GM23338 (cell line): Measurements from ENCODE around the gene ART1. TPM values are rescaled to one million over a fixed set of nuclear protein-coding genes. Genes with fewer than 3 reads are reported as not detected.

Source experiments
- ATAC-seq: fragments of 200-7000 bp; cut with Tn5 transposase; 3 replicates; pipeline ENCODE4 v1.9.1; 2020
- DNase-seq: peaks from one replicate; pipeline ENCODE4 v3.0.0-alpha.2; 2015; ENCODE audit warnings: low spot score
- H2AFZ ChIP-seq: fragments of 200-600 bp; sonication (generic); 2 replicates; pipeline ENCODE4 v1.8.0; 2016; ENCODE audit warnings: antibody characterized with exemption, mild to moderate bottlenecking, moderate library complexity
- H3F3A ChIP-seq: fragments of 200-600 bp; sonication (generic); replicated peaks from 2 replicates; pipeline ENCODE4 v1.8.0; 2017; ENCODE audit warnings: antibody characterized with exemption, mixed run types, low read depth
- H3K27ac ChIP-seq: fragments of 200-600 bp; sonication (generic); 2 replicates; pipeline ENCODE4 v1.6.1; 2016; ENCODE audit warnings: low read depth
- H3K27me3 ChIP-seq: fragments of 200-600 bp; sonication (generic); 2 replicates; pipeline ENCODE4 v1.8.0; 2016; ENCODE audit warnings: mild to moderate bottlenecking, mixed run types, moderate library complexity; ENCODE audit not compliant: insufficient read depth
- H3K36me3 ChIP-seq: fragments of 200-600 bp; sonication (generic); 2 replicates; pipeline ENCODE4 v1.8.0; 2016; ENCODE audit warnings: mild to moderate bottlenecking; ENCODE audit not compliant: insufficient read depth
- H3K4me1 ChIP-seq: fragments of 200-600 bp; sonication (generic); 2 replicates; pipeline ENCODE4 v1.8.0; 2016; ENCODE audit warnings: mild to moderate bottlenecking, moderate library complexity; ENCODE audit not compliant: insufficient read depth
- H3K4me2 ChIP-seq: fragments of 200-600 bp; sonication (generic); 2 replicates; pipeline ENCODE4 v1.7.1; 2017; ENCODE audit warnings: mixed run types
- H3K4me3 ChIP-seq: fragments of 200-600 bp; sonication (generic); 2 replicates; pipeline ENCODE4 v1.6.1; 2016; ENCODE audit warnings: mixed run types
- H3K79me2 ChIP-seq: fragments of 200-600 bp; sonication (generic); replicated peaks from 2 replicates; pipeline ENCODE4 v1.8.0; 2017; ENCODE audit warnings: mild to moderate bottlenecking; ENCODE audit not compliant: insufficient read depth
- H3K9me2 ChIP-seq: fragments of 200-600 bp; sonication (generic); 2 replicates; pipeline ENCODE4 v1.8.0; 2017; ENCODE audit not compliant: insufficient read depth
- H4K20me1 ChIP-seq: fragments of 200-600 bp; sonication (generic); replicated peaks from 2 replicates; pipeline ENCODE4 v1.8.0; 2017; ENCODE audit warnings: mild to moderate bottlenecking; ENCODE audit not compliant: insufficient read depth
- H3K27ac Mint-ChIP-seq: 2 replicates; pipeline ENCODE4 v1.8.0; 2020; ENCODE audit warnings: inconsistent platforms, mild to moderate bottlenecking, moderate library complexity, mixed read lengths
- H3K27me3 Mint-ChIP-seq: 3 replicates; pipeline ENCODE4 v1.8.0; 2022; ENCODE audit warnings: low read depth, mild to moderate bottlenecking, moderate library complexity, mixed read lengths, inconsistent platforms; ENCODE audit not compliant: insufficient read depth, poor library complexity
- H3K36me3 Mint-ChIP-seq: 3 replicates; pipeline ENCODE4 v1.8.0; 2021; ENCODE audit warnings: low read depth, mild to moderate bottlenecking, inconsistent platforms, moderate library complexity, mixed read lengths
- H3K4me1 Mint-ChIP-seq: 3 replicates; pipeline ENCODE4 v1.8.0; 2020; ENCODE audit warnings: mild to moderate bottlenecking, inconsistent platforms, mixed read lengths
- H3K4me3 Mint-ChIP-seq: 3 replicates; pipeline ENCODE4 v1.8.0; 2021; ENCODE audit warnings: moderate library complexity, mild to moderate bottlenecking, inconsistent platforms, mixed read lengths
- H3K9me3 Mint-ChIP-seq: 3 replicates; pipeline ENCODE4 v1.8.0; 2020; ENCODE audit warnings: moderate library complexity, mild to moderate bottlenecking, inconsistent platforms, mixed read lengths
- CREB1 ChIP-seq: fragments of 250-450 bp; sonication (Bioruptor Pico); IDR thresholded peaks from 2 replicates; pipeline ENCODE4 v1.5.0; 2020; ENCODE audit warnings: low read depth, mild to moderate bottlenecking, moderate library complexity
- EZH2 ChIP-seq: fragments of 200-600 bp; sonication (generic); IDR thresholded peaks from one replicate; pipeline ENCODE4 v1.8.0; 2017; ENCODE audit warnings: antibody characterized with exemption, mild to moderate bottlenecking, low read depth; ENCODE audit not compliant: unreplicated experiment
- EZH2phosphoT487 ChIP-seq: fragments of 200-600 bp; sonication (generic); IDR thresholded peaks from one replicate; pipeline ENCODE4 v1.8.1; 2018; ENCODE audit warnings: antibody characterized with exemption; ENCODE audit not compliant: unreplicated experiment
- JUNB ChIP-seq: IDR thresholded peaks from one replicate; pipeline ENCODE4 v1.6.1; 2016; ENCODE audit warnings: antibody characterized with exemption; ENCODE audit not compliant: unreplicated experiment
- NANOG ChIP-seq: IDR thresholded peaks from 2 replicates; pipeline ENCODE4 v1.6.1; 2016; ENCODE audit warnings: antibody characterized with exemption, borderline replicate concordance
- POLR2AphosphoS5 ChIP-seq: IDR thresholded peaks from 2 replicates; pipeline ENCODE4 v1.6.1; 2016; ENCODE audit warnings: antibody characterized with exemption, low read depth
- STAT1 ChIP-seq: IDR thresholded peaks from one replicate; pipeline ENCODE4 v1.6.1; 2016; ENCODE audit warnings: antibody characterized with exemption; ENCODE audit not compliant: unreplicated experiment
- ZNF114 ChIP-seq: fragments of 250-450 bp; sonication (Bioruptor Pico); IDR thresholded peaks from 2 replicates; pipeline ENCODE4 v1.5.0; 2020; ENCODE audit warnings: mild to moderate bottlenecking, moderate library complexity
- ZNF331 ChIP-seq: fragments of 250-450 bp; sonication (Bioruptor Pico); IDR thresholded peaks from 2 replicates; pipeline ENCODE4 v1.5.0; 2020; ENCODE audit warnings: low read depth, mild to moderate bottlenecking, moderate library complexity
- polyA plus RNA-seq: library from polyadenylated mRNA; unstranded; fragments of >200 nt; fragmentation: Nextera tagmentation; extraction: Ambion mirVana; gene quantifications from 2 replicates; pipeline ENCODE4 v1.2.1, GENCODE V29; 2016
- total RNA-seq: library from RNA; depleted of rRNA; stranded (reverse); fragments of >200 nt; shearing (Covaris generic); gene quantifications from 2 replicates; pipeline ENCODE4 v1.2.3, GENCODE V29; 2014
- TF ChIP-seq, protein P1 (sequence below): fragments of 250-450 bp; sonication (Bioruptor Pico); IDR thresholded peaks from 2 replicates; pipeline ENCODE4 v1.5.0; 2020; ENCODE audit warnings: mild to moderate bottlenecking, moderate library complexity
- TF ChIP-seq, protein P2 (sequence below): IDR thresholded peaks from one replicate; pipeline ENCODE4 v1.6.1; 2018; ENCODE audit warnings: antibody characterized with exemption; ENCODE audit not compliant: unreplicated experiment
- TF ChIP-seq, protein P3 (sequence below), 2 experiments: fragments of 200-600 bp in 1 of 2; sonication (generic) in 1 of 2; conservative IDR thresholded peaks; 2 replicates each; pipeline versions ENCODE4 v1.5.1 to v1.6.1; 2016 to 2017; ENCODE audit warnings: antibody characterized with exemption in 2 of 2, low read depth in 2 of 2, mild to moderate bottlenecking in 2 of 2, moderate library complexity in 1 of 2
- TF ChIP-seq, protein P4 (sequence below): IDR thresholded peaks from 2 replicates; pipeline ENCODE4 v1.6.1; 2016; ENCODE audit warnings: antibody characterized with exemption

The ART1 gene
- total and polyA plus RNA-seq, 2 experiments from 2014 or later: not detected

DNA sequence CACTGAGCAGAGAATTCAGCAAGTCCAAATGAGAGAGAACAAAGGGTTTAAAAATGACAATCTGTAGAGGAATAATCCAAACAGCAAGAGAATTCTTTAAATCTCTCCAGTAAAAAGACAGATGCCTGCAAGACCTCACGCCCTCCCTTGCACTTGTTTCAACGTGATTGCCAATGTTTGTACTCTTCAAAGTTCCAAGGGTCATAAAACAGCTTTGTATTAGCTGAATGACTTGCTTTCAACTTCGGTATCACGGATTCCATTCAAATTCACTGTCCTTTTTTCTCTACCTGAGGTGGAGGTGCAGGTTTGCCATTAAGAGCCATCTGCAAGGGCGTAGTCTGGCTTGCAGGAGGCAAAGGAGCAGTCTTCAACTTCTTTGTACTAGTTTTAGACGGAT is 67.3 kb downstream of the ART1 start:
- Mint-ChIP-seq H3K4me3 (no peak overlapping the region), H3K36me3 (peaks cover 73% of the 10 kb centered on the region), H3K27me3 (peaks cover 3% of the 10 kb centered on the region), H3K9me3 (no peaks in the 10 kb centered on the region), H3K4me1 (peaks cover 27% of the 10 kb centered on the region), H3K27ac (peak overlapping the region; percentile 68)
- peaks cover 18% of the 10 kb centered on the region for H3K4me1 ChIP-seq
- H4K20me1 ChIP-seq: peaks cover 20% of the 10 kb centered on the region; the same call in 1 of the 2 replicates
- ATAC-seq (no peak; the same call in 2 of the 3 replicates), DNase-seq (no peak)
- no peak overlapping the region for H3K4me3 ChIP-seq
- peaks cover 22% of the 10 kb centered on the region; the same call in 1 of the 2 replicates for H3K79me2 ChIP-seq
- no peak overlapping the region for H2AFZ ChIP-seq
- TF ChIP-seq, protein P1, sequence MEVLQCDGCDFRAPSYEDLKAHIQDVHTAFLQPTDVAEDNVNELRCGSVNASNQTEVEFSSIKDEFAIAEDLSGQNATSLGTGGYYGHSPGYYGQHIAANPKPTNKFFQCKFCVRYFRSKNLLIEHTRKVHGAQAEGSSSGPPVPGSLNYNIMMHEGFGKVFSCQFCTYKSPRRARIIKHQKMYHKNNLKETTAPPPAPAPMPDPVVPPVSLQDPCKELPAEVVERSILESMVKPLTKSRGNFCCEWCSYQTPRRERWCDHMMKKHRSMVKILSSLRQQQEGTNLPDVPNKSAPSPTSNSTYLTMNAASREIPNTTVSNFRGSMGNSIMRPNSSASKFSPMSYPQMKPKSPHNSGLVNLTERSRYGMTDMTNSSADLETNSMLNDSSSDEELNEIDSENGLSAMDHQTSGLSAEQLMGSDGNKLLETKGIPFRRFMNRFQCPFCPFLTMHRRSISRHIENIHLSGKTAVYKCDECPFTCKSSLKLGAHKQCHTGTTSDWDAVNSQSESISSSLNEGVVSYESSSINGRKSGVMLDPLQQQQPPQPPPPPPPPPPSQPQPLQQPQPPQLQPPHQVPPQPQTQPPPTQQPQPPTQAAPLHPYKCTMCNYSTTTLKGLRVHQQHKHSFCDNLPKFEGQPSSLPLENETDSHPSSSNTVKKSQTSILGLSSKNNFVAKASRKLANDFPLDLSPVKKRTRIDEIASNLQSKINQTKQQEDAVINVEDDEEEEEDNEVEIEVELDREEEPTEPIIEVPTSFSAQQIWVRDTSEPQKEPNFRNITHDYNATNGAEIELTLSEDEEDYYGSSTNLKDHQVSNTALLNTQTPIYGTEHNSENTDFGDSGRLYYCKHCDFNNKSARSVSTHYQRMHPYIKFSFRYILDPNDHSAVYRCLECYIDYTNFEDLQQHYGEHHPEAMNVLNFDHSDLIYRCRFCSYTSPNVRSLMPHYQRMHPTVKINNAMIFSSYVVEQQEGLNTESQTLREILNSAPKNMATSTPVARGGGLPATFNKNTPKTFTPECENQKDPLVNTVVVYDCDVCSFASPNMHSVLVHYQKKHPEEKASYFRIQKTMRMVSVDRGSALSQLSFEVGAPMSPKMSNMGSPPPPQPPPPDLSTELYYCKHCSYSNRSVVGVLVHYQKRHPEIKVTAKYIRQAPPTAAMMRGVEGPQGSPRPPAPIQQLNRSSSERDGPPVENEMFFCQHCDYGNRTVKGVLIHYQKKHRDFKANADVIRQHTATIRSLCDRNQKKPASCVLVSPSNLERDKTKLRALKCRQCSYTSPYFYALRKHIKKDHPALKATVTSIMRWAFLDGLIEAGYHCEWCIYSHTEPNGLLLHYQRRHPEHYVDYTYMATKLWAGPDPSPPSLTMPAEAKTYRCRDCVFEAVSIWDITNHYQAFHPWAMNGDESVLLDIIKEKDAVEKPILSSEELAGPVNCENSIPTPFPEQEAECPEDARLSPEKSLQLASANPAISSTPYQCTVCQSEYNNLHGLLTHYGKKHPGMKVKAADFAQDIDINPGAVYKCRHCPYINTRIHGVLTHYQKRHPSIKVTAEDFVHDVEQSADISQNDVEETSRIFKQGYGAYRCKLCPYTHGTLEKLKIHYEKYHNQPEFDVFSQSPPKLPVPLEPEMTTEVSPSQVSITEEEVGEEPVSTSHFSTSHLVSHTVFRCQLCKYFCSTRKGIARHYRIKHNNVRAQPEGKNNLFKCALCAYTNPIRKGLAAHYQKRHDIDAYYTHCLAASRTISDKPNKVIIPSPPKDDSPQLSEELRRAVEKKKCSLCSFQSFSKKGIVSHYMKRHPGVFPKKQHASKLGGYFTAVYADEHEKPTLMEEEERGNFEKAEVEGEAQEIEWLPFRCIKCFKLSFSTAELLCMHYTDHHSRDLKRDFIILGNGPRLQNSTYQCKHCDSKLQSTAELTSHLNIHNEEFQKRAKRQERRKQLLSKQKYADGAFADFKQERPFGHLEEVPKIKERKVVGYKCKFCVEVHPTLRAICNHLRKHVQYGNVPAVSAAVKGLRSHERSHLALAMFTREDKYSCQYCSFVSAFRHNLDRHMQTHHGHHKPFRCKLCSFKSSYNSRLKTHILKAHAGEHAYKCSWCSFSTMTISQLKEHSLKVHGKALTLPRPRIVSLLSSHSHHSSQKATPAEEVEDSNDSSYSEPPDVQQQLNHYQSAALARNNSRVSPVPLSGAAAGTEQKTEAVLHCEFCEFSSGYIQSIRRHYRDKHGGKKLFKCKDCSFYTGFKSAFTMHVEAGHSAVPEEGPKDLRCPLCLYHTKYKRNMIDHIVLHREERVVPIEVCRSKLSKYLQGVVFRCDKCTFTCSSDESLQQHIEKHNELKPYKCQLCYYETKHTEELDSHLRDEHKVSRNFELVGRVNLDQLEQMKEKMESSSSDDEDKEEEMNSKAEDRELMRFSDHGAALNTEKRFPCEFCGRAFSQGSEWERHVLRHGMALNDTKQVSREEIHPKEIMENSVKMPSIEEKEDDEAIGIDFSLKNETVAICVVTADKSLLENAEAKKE (CRISPR knock-in tag): no peak
- TF ChIP-seq CREB1 (no peak), POLR2AphosphoS5 (no peak), ZNF331 (CRISPR knock-in tag) (no peak), EZH2phosphoT487 (no peak), ZNF114 (CRISPR knock-in tag) (no peak), STAT1 (no peak), EZH2 (no peak), NANOG (no peak), JUNB (no peak)
- TF ChIP-seq, protein P2, sequence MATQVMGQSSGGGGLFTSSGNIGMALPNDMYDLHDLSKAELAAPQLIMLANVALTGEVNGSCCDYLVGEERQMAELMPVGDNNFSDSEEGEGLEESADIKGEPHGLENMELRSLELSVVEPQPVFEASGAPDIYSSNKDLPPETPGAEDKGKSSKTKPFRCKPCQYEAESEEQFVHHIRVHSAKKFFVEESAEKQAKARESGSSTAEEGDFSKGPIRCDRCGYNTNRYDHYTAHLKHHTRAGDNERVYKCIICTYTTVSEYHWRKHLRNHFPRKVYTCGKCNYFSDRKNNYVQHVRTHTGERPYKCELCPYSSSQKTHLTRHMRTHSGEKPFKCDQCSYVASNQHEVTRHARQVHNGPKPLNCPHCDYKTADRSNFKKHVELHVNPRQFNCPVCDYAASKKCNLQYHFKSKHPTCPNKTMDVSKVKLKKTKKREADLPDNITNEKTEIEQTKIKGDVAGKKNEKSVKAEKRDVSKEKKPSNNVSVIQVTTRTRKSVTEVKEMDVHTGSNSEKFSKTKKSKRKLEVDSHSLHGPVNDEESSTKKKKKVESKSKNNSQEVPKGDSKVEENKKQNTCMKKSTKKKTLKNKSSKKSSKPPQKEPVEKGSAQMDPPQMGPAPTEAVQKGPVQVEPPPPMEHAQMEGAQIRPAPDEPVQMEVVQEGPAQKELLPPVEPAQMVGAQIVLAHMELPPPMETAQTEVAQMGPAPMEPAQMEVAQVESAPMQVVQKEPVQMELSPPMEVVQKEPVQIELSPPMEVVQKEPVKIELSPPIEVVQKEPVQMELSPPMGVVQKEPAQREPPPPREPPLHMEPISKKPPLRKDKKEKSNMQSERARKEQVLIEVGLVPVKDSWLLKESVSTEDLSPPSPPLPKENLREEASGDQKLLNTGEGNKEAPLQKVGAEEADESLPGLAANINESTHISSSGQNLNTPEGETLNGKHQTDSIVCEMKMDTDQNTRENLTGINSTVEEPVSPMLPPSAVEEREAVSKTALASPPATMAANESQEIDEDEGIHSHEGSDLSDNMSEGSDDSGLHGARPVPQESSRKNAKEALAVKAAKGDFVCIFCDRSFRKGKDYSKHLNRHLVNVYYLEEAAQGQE: no peak
- TF ChIP-seq, protein P3, sequence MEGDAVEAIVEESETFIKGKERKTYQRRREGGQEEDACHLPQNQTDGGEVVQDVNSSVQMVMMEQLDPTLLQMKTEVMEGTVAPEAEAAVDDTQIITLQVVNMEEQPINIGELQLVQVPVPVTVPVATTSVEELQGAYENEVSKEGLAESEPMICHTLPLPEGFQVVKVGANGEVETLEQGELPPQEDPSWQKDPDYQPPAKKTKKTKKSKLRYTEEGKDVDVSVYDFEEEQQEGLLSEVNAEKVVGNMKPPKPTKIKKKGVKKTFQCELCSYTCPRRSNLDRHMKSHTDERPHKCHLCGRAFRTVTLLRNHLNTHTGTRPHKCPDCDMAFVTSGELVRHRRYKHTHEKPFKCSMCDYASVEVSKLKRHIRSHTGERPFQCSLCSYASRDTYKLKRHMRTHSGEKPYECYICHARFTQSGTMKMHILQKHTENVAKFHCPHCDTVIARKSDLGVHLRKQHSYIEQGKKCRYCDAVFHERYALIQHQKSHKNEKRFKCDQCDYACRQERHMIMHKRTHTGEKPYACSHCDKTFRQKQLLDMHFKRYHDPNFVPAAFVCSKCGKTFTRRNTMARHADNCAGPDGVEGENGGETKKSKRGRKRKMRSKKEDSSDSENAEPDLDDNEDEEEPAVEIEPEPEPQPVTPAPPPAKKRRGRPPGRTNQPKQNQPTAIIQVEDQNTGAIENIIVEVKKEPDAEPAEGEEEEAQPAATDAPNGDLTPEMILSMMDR (conservative IDR thresholded peaks at IDR 0.05; ENCODE audit: low read depth in 2 of 2): no peak
- TF ChIP-seq, protein P4, sequence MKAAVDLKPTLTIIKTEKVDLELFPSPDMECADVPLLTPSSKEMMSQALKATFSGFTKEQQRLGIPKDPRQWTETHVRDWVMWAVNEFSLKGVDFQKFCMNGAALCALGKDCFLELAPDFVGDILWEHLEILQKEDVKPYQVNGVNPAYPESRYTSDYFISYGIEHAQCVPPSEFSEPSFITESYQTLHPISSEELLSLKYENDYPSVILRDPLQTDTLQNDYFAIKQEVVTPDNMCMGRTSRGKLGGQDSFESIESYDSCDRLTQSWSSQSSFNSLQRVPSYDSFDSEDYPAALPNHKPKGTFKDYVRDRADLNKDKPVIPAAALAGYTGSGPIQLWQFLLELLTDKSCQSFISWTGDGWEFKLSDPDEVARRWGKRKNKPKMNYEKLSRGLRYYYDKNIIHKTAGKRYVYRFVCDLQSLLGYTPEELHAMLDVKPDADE: no peak
- no peak overlapping the region for H3K4me2 ChIP-seq
- H3K9me2 ChIP-seq: no peaks in the 10 kb centered on the region
- 0 out of 2 replicates have a peak, but pooled peaks cover 3% of the 10 kb centered on the region for H3F3A ChIP-seq
- no peaks in the 10 kb centered on the region for H3K27me3 ChIP-seq
- H3K36me3 ChIP-seq: peaks cover 63% of the 10 kb centered on the region
- peak overlapping the region; percentile 11 for H3K27ac ChIP-seq
